ENCODE measurements around the gene USP6NL.

- TF ChIP-seq OVOL2 (CRISPR knock-in tag; IDR thresholded peaks at IDR 0.05; ENCODE audit: borderline replicate concordance) (no peak), CTCF (IDR thresholded peaks at IDR 0.05) (no peak), NFATC4 (CRISPR knock-in tag; IDR thresholded peaks at IDR 0.05) (no peak), FOXP1 (CRISPR knock-in tag; IDR thresholded peaks at IDR 0.05; ENCODE audit: borderline replicate concordance) (no peak), TP53 (CRISPR knock-in tag; IDR thresholded peaks at IDR 0.05) (no peak), ESRRA (CRISPR knock-in tag; IDR thresholded peaks at IDR 0.05; ENCODE audit: borderline replicate concordance) (no peak), MAX (CRISPR knock-in tag; IDR thresholded peaks at IDR 0.05) (no peak)
These were observed 203.5 kb downstream of the USP6NL start for GRCh38 chr10:11407939-11408338.
